Ishikawa (cell line): ENCODE data around the gene CBLB.

ENCODE experiments used
- CEBPB ChIP-seq: IDR thresholded peaks from 2 replicates; pipeline ENCODE4 v1.6.1; 2012
- EP300 ChIP-seq: IDR thresholded peaks from 2 replicates; pipeline ENCODE4 v1.6.1; 2012; ENCODE audit warnings: borderline replicate concordance
- FOXM1 ChIP-seq: IDR thresholded peaks from 2 replicates; pipeline ENCODE4 v1.6.1; 2012; ENCODE audit warnings: low read depth, borderline replicate concordance
- RAD21 ChIP-seq: IDR thresholded peaks from 2 replicates; pipeline ENCODE4 v1.6.1; 2012; ENCODE audit warnings: low read depth
- TAF1 ChIP-seq: IDR thresholded peaks from 2 replicates; pipeline ENCODE4 v1.6.1; 2012; ENCODE audit warnings: low read depth, mild to moderate bottlenecking
- TF ChIP-seq, protein P1 (sequence below): IDR thresholded peaks from 2 replicates; pipeline ENCODE4 v1.6.1; 2012

DNA sequence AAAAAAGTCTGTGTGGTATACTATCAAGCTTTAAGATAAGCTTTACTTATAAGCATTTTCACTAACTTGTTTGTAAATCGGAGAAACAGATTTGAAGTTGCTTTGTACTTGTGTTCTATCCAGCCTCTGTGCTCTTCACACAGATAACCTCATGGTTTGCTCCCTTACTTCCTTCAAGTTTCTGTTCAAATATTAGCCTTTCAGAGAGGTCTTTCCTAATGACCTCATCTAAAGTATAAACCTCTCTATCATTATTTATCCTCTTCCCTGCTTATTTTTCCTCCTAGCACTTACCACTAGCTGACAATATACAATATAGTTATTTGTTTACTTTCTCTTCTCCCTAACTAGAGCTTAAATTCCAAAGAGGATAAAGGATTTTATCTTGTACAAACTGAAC lies 180.0 kb downstream of the CBLB start:
- TF ChIP-seq EP300: no peak
- no peak for TF ChIP-seq TAF1
- TF ChIP-seq RAD21: no peak
- no peak for TF ChIP-seq CEBPB
- TF ChIP-seq, protein P1, sequence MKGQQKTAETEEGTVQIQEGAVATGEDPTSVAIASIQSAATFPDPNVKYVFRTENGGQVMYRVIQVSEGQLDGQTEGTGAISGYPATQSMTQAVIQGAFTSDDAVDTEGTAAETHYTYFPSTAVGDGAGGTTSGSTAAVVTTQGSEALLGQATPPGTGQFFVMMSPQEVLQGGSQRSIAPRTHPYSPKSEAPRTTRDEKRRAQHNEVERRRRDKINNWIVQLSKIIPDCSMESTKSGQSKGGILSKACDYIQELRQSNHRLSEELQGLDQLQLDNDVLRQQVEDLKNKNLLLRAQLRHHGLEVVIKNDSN: no peak
- TF ChIP-seq FOXM1: no peak
